Measurements from ENCODE around the gene HBS1L. TPM values are rescaled to one million over a fixed set of nuclear protein-coding genes. Genes with fewer than 3 reads are reported as not detected.

The HBS1L gene
- total and polyA plus RNA-seq, 2 donors: 49.4 to 133 TPM

- H3K4me1 ChIP-seq (ENCODE audit: control insufficient read depth in 2 of 2, insufficient read depth in 2 of 2, low read length in 2 of 2): no peaks in the 10 kb centered on the region
- H3K27ac ChIP-seq (ENCODE audit: low read depth in 1 of 2, low read length in 1 of 2): no peak overlapping the region
- H3K9me3 ChIP-seq (ENCODE audit: control insufficient read depth in 2 of 2, insufficient read depth in 1 of 2, low read length in 1 of 2): peaks cover 0 to 2% of the 10 kb centered on the region in 2 donors
- H3K4me3 ChIP-seq (ENCODE audit: low read length in 2 of 2): no peak overlapping the region
- H3K27me3 ChIP-seq (ENCODE audit: control insufficient read depth in 2 of 2, insufficient read depth in 1 of 2, low read length in 1 of 2): no peaks in the 10 kb centered on the region
- H3K36me3 ChIP-seq (ENCODE audit: control insufficient read depth in 2 of 2, insufficient read depth in 2 of 2, low read length in 1 of 2): no peaks in the 10 kb centered on the region
- no peak for DNase-seq (ENCODE audit: low read depth in 6 of 9, low spot score in 9 of 9)
Observed at GRCh38 chr6:134948142-134948541, 106.5 kb downstream of the HBS1L start.

- Histone ChIP-seq H3K27me3 (ENCODE audit: control insufficient read depth in 2 of 2, insufficient read depth in 1 of 2, low read length in 1 of 2) (no peaks in the 10 kb centered on the region), H3K4me1 (ENCODE audit: control insufficient read depth in 2 of 2, insufficient read depth in 2 of 2, low read length in 2 of 2) (no peaks in the 10 kb centered on the region), H3K36me3 (ENCODE audit: control insufficient read depth in 2 of 2, insufficient read depth in 2 of 2, low read length in 1 of 2) (no peaks in the 10 kb centered on the region), H3K9me3 (ENCODE audit: control insufficient read depth in 2 of 2, insufficient read depth in 1 of 2, low read length in 1 of 2) (peaks cover 0 to 2% of the 10 kb centered on the region in 2 donors), H3K4me3 (ENCODE audit: low read length in 2 of 2) (no peak overlapping the region), H3K27ac (ENCODE audit: low read depth in 1 of 2, low read length in 1 of 2) (no peak overlapping the region)
- DNase-seq (ENCODE audit: low read depth in 6 of 9, low spot score in 9 of 9): no peak
Observed at GRCh38 chr6:134945045-134945444, 109.6 kb downstream of the HBS1L start.

- H3K9me3 ChIP-seq (ENCODE audit: control insufficient read depth in 2 of 2, insufficient read depth in 1 of 2, low read length in 1 of 2): peaks cover 0 to 2% of the 10 kb centered on the region in 2 donors
- no peak overlapping the region for H3K4me3 ChIP-seq (ENCODE audit: low read length in 2 of 2)
- H3K27me3 ChIP-seq (ENCODE audit: control insufficient read depth in 2 of 2, insufficient read depth in 1 of 2, low read length in 1 of 2): no peaks in the 10 kb centered on the region
- peaks cover 0 to 2% of the 10 kb centered on the region in 2 donors for H3K4me1 ChIP-seq (ENCODE audit: control insufficient read depth in 2 of 2, insufficient read depth in 2 of 2, low read length in 2 of 2)
- H3K36me3 ChIP-seq (ENCODE audit: control insufficient read depth in 2 of 2, insufficient read depth in 2 of 2, low read length in 1 of 2): no peaks in the 10 kb centered on the region
- DNase-seq (ENCODE audit: low read depth in 6 of 9, low spot score in 9 of 9): no peak
- H3K27ac ChIP-seq (ENCODE audit: low read depth in 1 of 2, low read length in 1 of 2): no peak overlapping the region
- WGBS: 99% methylated on average over 9 of the region's 9 CpGs
Observed at GRCh38 chr6:134943522-134944111, 111.0 kb downstream of the HBS1L start.

- H3K36me3 ChIP-seq (ENCODE audit: control insufficient read depth in 2 of 2, insufficient read depth in 2 of 2, low read length in 1 of 2): no peaks in the 10 kb centered on the region
- 56% methylated on average over 5 of the region's 5 CpGs for WGBS
- H3K4me1 ChIP-seq (ENCODE audit: control insufficient read depth in 2 of 2, insufficient read depth in 2 of 2, low read length in 2 of 2): peaks cover 0 to 2% of the 10 kb centered on the region in 2 donors
- DNase-seq (ENCODE audit: low read depth in 6 of 9, low spot score in 9 of 9): peak in 5 of 9 donors; percentile 6 to 42 (median 13)
- no peaks in the 10 kb centered on the region for H3K9me3 ChIP-seq (ENCODE audit: control insufficient read depth in 2 of 2, insufficient read depth in 1 of 2, low read length in 1 of 2)
- no peaks in the 10 kb centered on the region for H3K27me3 ChIP-seq (ENCODE audit: control insufficient read depth in 2 of 2, insufficient read depth in 1 of 2, low read length in 1 of 2)
- no peak overlapping the region for H3K4me3 ChIP-seq (ENCODE audit: low read length in 2 of 2)
- no peak overlapping the region for H3K27ac ChIP-seq (ENCODE audit: low read depth in 1 of 2, low read length in 1 of 2)
Observed at GRCh38 chr6:134938896-134939295, 115.7 kb downstream of the HBS1L start.

- Histone ChIP-seq H3K9me3 (ENCODE audit: control insufficient read depth in 2 of 2, insufficient read depth in 1 of 2, low read length in 1 of 2) (no peaks in the 10 kb centered on the region), H3K4me1 (ENCODE audit: control insufficient read depth in 2 of 2, insufficient read depth in 2 of 2, low read length in 2 of 2) (peaks cover 0 to 2% of the 10 kb centered on the region in 2 donors), H3K4me3 (ENCODE audit: low read length in 2 of 2) (no peak overlapping the region), H3K27me3 (ENCODE audit: control insufficient read depth in 2 of 2, insufficient read depth in 1 of 2, low read length in 1 of 2) (no peaks in the 10 kb centered on the region), H3K27ac (ENCODE audit: low read depth in 1 of 2, low read length in 1 of 2) (no peak overlapping the region), H3K36me3 (ENCODE audit: control insufficient read depth in 2 of 2, insufficient read depth in 2 of 2, low read length in 1 of 2) (no peaks in the 10 kb centered on the region)
- DNase-seq (ENCODE audit: low read depth in 6 of 9, low spot score in 9 of 9): no peak
- 98% methylated on average over 5 of the region's 5 CpGs for WGBS
Observed at GRCh38 chr6:134937426-134937825, 117.2 kb downstream of the HBS1L start.

GRCh38 chr6:134936931-134937330 lies 117.7 kb downstream of the HBS1L start:
- no peak overlapping the region for H3K27ac ChIP-seq (ENCODE audit: low read depth in 1 of 2, low read length in 1 of 2)
- H3K27me3 ChIP-seq (ENCODE audit: control insufficient read depth in 2 of 2, insufficient read depth in 1 of 2, low read length in 1 of 2): no peaks in the 10 kb centered on the region
- 94% methylated on average over 5 of the region's 5 CpGs for WGBS
- H3K4me1 ChIP-seq (ENCODE audit: control insufficient read depth in 2 of 2, insufficient read depth in 2 of 2, low read length in 2 of 2): peaks cover 0 to 2% of the 10 kb centered on the region in 2 donors
- no peak overlapping the region for H3K4me3 ChIP-seq (ENCODE audit: low read length in 2 of 2)
- no peaks in the 10 kb centered on the region for H3K9me3 ChIP-seq (ENCODE audit: control insufficient read depth in 2 of 2, insufficient read depth in 1 of 2, low read length in 1 of 2)
- H3K36me3 ChIP-seq (ENCODE audit: control insufficient read depth in 2 of 2, insufficient read depth in 2 of 2, low read length in 1 of 2): no peaks in the 10 kb centered on the region
- no peak for DNase-seq (ENCODE audit: low read depth in 6 of 9, low spot score in 9 of 9)

GRCh38 chr6:134936476-134936875 lies 118.1 kb downstream of the HBS1L start:
- H3K36me3 ChIP-seq (ENCODE audit: control insufficient read depth in 2 of 2, insufficient read depth in 2 of 2, low read length in 1 of 2): no peaks in the 10 kb centered on the region
- H3K27ac ChIP-seq (ENCODE audit: low read depth in 1 of 2, low read length in 1 of 2): no peak overlapping the region
- no peaks in the 10 kb centered on the region for H3K27me3 ChIP-seq (ENCODE audit: control insufficient read depth in 2 of 2, insufficient read depth in 1 of 2, low read length in 1 of 2)
- H3K9me3 ChIP-seq (ENCODE audit: control insufficient read depth in 2 of 2, insufficient read depth in 1 of 2, low read length in 1 of 2): no peaks in the 10 kb centered on the region
- H3K4me3 ChIP-seq (ENCODE audit: low read length in 2 of 2): no peak overlapping the region
- peaks cover 0 to 2% of the 10 kb centered on the region in 2 donors for H3K4me1 ChIP-seq (ENCODE audit: control insufficient read depth in 2 of 2, insufficient read depth in 2 of 2, low read length in 2 of 2)
- no peak for DNase-seq (ENCODE audit: low read depth in 6 of 9, low spot score in 9 of 9)
- WGBS: 97% methylated on average over 5 of the region's 5 CpGs

- 97% methylated on average over 5 of the region's 5 CpGs for WGBS
- H3K9me3 ChIP-seq (ENCODE audit: control insufficient read depth in 2 of 2, insufficient read depth in 1 of 2, low read length in 1 of 2): no peaks in the 10 kb centered on the region
- H3K36me3 ChIP-seq (ENCODE audit: control insufficient read depth in 2 of 2, insufficient read depth in 2 of 2, low read length in 1 of 2): no peaks in the 10 kb centered on the region
Observed at GRCh38 chr6:134934793-134935485, 119.7 kb downstream of the HBS1L start.

GRCh38 chr6:134932535-134933470 lies 121.8 kb downstream of the HBS1L start:
- Histone ChIP-seq H3K4me1 (ENCODE audit: control insufficient read depth in 2 of 2, insufficient read depth in 2 of 2, low read length in 2 of 2) (no peaks in the 10 kb centered on the region), H3K27me3 (ENCODE audit: control insufficient read depth in 2 of 2, insufficient read depth in 1 of 2, low read length in 1 of 2) (no peaks in the 10 kb centered on the region), H3K9me3 (ENCODE audit: control insufficient read depth in 2 of 2, insufficient read depth in 1 of 2, low read length in 1 of 2) (no peaks in the 10 kb centered on the region), H3K36me3 (ENCODE audit: control insufficient read depth in 2 of 2, insufficient read depth in 2 of 2, low read length in 1 of 2) (no peaks in the 10 kb centered on the region), H3K4me3 (ENCODE audit: low read length in 2 of 2) (no peak overlapping the region), H3K27ac (ENCODE audit: low read depth in 1 of 2, low read length in 1 of 2) (peak overlapping the region; percentile 6 to 15)
- DNase-seq (ENCODE audit: low read depth in 6 of 9, low spot score in 9 of 9): no peak
- 96% methylated on average over 11 of the region's 11 CpGs for WGBS

More at GRCh38 chr6:134934793-134935485, 119.7 kb downstream of the HBS1L start:
- no peak for DNase-seq (ENCODE audit: low read depth in 6 of 9, low spot score in 9 of 9)
- Histone ChIP-seq H3K4me1 (ENCODE audit: control insufficient read depth in 2 of 2, insufficient read depth in 2 of 2, low read length in 2 of 2) (peaks cover 0 to 2% of the 10 kb centered on the region in 2 donors), H3K27me3 (ENCODE audit: control insufficient read depth in 2 of 2, insufficient read depth in 1 of 2, low read length in 1 of 2) (no peaks in the 10 kb centered on the region), H3K27ac (ENCODE audit: low read depth in 1 of 2, low read length in 1 of 2) (no peak overlapping the region), H3K4me3 (ENCODE audit: low read length in 2 of 2) (no peak overlapping the region)
